ENCODE data around the gene ERN1. TPM values are rescaled to one million over a fixed set of nuclear protein-coding genes. Genes with fewer than 3 reads are reported as not detected.

ERN1 gene
- total and polyA plus RNA-seq, 2 of the 13 experiments (the other 11 are each of a cell fraction or from before 2014, with no cell fraction given): 6.0 to 12.7 TPM

DNA sequence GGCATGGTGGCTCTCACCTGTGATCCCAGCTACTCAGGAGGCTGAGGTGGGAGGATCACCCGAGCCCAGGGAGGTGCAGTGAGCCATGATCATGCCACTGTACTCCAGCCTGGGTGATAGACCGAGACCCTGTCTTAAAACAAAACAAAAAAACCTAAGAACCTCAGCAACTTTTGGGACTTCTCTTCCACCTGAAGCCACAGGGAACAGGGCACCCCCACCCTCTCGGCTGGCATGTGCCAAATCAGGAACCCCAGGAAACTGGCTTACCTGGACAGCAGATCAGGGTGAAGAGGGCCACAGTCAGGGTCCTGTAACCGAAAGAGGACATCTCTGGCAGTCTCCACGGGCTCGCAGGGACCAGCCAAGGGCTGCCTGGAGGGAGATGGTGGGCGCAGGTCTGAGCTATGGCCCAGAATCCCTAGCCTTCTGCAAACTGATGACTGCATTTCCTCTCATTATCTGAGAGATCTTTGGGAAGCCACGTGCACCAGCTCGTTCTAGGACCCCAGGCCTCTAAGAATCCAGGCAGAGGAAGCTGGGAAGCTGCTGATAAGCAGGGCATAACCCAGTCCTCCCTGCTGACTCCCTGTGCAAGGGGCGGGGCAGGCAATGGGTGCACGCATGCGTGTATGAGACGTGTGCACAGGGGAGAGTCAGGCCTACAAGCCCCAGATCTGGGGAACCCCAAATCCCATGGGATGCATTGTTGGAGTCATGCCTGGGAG lies 123.4 kb downstream of the ERN1 start (continued):
- TF ChIP-seq, protein P1, sequence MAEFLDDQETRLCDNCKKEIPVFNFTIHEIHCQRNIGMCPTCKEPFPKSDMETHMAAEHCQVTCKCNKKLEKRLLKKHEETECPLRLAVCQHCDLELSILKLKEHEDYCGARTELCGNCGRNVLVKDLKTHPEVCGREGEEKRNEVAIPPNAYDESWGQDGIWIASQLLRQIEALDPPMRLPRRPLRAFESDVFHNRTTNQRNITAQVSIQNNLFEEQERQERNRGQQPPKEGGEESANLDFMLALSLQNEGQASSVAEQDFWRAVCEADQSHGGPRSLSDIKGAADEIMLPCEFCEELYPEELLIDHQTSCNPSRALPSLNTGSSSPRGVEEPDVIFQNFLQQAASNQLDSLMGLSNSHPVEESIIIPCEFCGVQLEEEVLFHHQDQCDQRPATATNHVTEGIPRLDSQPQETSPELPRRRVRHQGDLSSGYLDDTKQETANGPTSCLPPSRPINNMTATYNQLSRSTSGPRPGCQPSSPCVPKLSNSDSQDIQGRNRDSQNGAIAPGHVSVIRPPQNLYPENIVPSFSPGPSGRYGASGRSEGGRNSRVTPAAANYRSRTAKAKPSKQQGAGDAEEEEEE (CRISPR knock-in tag; IDR thresholded peaks at IDR 0.05; ENCODE audit: borderline replicate concordance): no peak
- TF ChIP-seq KDM5B (CRISPR knock-in tag; IDR thresholded peaks at IDR 0.05; ENCODE audit: borderline replicate concordance) (peak; percentile 35; the same call in 1 of the 2 replicates), ZNF12 (CRISPR knock-in tag; IDR thresholded peaks at IDR 0.05) (no peak), KDM3A (CRISPR knock-in tag; IDR thresholded peaks at IDR 0.05; ENCODE audit: low read depth) (0 out of 2 replicates have a peak, but pooled peaks have one; percentile 4), ZNF619 (CRISPR knock-in tag; IDR thresholded peaks at IDR 0.05) (0 out of 2 replicates have a peak, but pooled peaks have one; percentile 54), ZNF136 (CRISPR knock-in tag; IDR thresholded peaks at IDR 0.05; ENCODE audit: low read depth) (no peak), ZNF292 (CRISPR knock-in tag; IDR thresholded peaks at IDR 0.05; ENCODE audit: borderline replicate concordance, low read depth) (peak; percentile 64; the same call in 1 of the 2 replicates), GABPB1 (CRISPR knock-in tag; IDR thresholded peaks at IDR 0.05) (peak; percentile 20; the same call in 1 of the 2 replicates), KDM6A (CRISPR knock-in tag; IDR thresholded peaks at IDR 0.05; ENCODE audit: low read depth) (no peak), SAFB2 (CRISPR knock-in tag; IDR thresholded peaks at IDR 0.05; ENCODE audit: borderline replicate concordance, low read depth) (no peak), ZNF317 (CRISPR knock-in tag; IDR thresholded peaks at IDR 0.05) (peak; percentile 35; the same call in 1 of the 2 replicates), ZNF563 (CRISPR knock-in tag; IDR thresholded peaks at IDR 0.05) (peak; percentile 1; the same call in 1 of the 2 replicates), NFKB2 (CRISPR knock-in tag; IDR thresholded peaks at IDR 0.05; ENCODE audit: borderline replicate concordance) (0 out of 2 replicates have a peak, but pooled peaks have one; percentile 28), ZNF430 (CRISPR knock-in tag; IDR thresholded peaks at IDR 0.05) (peak; percentile 61; the same call in 1 of the 2 replicates), POLR2A (IDR thresholded peaks at IDR 0.05; ENCODE audit: insufficient read depth in 1 of 2, low read depth in 2 of 2, low read length in 2 of 2) (peak in 1 of 2 experiments; percentile 63; a peak in 2 of 4 replicates), MBD4 (IDR thresholded peaks at IDR 0.05; ENCODE audit: borderline replicate concordance, low read length) (no peak)
- TF ChIP-seq, protein P2, sequence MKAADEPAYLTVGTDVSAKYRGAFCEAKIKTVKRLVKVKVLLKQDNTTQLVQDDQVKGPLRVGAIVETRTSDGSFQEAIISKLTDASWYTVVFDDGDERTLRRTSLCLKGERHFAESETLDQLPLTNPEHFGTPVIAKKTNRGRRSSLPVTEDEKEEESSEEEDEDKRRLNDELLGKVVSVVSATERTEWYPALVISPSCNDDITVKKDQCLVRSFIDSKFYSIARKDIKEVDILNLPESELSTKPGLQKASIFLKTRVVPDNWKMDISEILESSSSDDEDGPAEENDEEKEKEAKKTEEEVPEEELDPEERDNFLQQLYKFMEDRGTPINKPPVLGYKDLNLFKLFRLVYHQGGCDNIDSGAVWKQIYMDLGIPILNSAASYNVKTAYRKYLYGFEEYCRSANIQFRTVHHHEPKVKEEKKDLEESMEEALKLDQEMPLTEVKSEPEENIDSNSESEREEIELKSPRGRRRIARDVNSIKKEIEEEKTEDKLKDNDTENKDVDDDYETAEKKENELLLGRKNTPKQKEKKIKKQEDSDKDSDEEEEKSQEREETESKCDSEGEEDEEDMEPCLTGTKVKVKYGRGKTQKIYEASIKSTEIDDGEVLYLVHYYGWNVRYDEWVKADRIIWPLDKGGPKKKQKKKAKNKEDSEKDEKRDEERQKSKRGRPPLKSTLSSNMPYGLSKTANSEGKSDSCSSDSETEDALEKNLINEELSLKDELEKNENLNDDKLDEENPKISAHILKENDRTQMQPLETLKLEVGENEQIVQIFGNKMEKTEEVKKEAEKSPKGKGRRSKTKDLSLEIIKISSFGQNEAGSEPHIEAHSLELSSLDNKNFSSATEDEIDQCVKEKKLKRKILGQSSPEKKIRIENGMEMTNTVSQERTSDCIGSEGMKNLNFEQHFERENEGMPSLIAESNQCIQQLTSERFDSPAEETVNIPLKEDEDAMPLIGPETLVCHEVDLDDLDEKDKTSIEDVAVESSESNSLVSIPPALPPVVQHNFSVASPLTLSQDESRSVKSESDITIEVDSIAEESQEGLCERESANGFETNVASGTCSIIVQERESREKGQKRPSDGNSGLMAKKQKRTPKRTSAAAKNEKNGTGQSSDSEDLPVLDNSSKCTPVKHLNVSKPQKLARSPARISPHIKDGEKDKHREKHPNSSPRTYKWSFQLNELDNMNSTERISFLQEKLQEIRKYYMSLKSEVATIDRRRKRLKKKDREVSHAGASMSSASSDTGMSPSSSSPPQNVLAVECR (CRISPR knock-in tag; IDR thresholded peaks at IDR 0.05; ENCODE audit: borderline replicate concordance): no peak; the same call in 1 of the 2 replicates
- TF ChIP-seq, protein P3, sequence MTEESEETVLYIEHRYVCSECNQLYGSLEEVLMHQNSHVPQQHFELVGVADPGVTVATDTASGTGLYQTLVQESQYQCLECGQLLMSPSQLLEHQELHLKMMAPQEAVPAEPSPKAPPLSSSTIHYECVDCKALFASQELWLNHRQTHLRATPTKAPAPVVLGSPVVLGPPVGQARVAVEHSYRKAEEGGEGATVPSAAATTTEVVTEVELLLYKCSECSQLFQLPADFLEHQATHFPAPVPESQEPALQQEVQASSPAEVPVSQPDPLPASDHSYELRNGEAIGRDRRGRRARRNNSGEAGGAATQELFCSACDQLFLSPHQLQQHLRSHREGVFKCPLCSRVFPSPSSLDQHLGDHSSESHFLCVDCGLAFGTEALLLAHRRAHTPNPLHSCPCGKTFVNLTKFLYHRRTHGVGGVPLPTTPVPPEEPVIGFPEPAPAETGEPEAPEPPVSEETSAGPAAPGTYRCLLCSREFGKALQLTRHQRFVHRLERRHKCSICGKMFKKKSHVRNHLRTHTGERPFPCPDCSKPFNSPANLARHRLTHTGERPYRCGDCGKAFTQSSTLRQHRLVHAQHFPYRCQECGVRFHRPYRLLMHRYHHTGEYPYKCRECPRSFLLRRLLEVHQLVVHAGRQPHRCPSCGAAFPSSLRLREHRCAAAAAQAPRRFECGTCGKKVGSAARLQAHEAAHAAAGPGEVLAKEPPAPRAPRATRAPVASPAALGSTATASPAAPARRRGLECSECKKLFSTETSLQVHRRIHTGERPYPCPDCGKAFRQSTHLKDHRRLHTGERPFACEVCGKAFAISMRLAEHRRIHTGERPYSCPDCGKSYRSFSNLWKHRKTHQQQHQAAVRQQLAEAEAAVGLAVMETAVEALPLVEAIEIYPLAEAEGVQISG (CRISPR knock-in tag; IDR thresholded peaks at IDR 0.05): peak; percentile 20; the same call in 1 of the 2 replicates
- TF ChIP-seq, protein P4, sequence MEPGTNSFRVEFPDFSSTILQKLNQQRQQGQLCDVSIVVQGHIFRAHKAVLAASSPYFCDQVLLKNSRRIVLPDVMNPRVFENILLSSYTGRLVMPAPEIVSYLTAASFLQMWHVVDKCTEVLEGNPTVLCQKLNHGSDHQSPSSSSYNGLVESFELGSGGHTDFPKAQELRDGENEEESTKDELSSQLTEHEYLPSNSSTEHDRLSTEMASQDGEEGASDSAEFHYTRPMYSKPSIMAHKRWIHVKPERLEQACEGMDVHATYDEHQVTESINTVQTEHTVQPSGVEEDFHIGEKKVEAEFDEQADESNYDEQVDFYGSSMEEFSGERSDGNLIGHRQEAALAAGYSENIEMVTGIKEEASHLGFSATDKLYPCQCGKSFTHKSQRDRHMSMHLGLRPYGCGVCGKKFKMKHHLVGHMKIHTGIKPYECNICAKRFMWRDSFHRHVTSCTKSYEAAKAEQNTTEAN (CRISPR knock-in tag; conservative IDR thresholded peaks at IDR 0.05): 0 out of 2 replicates have a peak, but pooled peaks have one; percentile 31

Data from HepG2 (cell line).